Measurements from ENCODE around the gene CCDC85C. TPM values are rescaled to one million over a fixed set of nuclear protein-coding genes. Genes with fewer than 3 reads are reported as not detected.
A peak's percentile ranks its signal among the peaks of the same experiment; 100 is the strongest.

Gene CCDC85C
- total and polyA plus RNA-seq, 4 donors, result 4.0 to 23.9 (median 9.6) TPM

DNA sequence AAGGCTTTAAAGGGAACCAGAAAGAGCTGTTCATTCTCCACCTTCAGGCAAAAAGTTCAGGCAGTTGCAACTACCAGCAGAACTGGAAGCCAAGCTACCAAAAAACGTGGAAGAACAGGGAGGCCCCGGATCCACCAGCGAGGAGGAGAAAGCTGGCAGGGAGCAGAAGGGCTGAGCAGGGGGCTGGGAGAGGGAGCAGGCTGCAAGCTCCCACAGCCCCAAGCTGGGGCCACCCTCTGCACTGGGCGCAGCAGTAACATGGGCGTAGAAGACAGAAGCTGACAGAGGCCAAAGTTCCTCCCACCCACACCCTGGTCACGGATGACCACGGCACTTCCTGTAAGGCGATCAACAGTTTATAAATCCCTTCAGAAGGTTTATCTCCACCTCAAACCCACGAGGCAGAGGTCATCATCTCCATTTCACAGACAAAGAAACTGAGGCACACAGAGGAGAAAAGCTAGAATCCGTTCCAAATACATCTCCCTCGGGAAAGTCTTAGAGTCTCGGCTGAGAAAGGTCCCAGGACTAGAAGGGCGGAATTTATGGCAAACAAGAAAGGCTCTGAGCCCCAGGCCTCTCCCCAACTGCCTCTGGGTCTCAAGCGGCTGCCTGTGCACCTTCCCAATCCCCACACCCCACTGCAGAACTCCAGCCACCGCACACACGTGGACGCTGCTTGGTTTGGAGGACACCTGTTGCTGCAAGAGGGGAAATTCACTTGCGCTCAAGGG, 1.8 kb downstream of the CCDC85C start (continued):
- TF ChIP-seq ATF3 (IDR thresholded peaks at IDR 0.05) (no peak), NR2F2 (IDR thresholded peaks at IDR 0.05) (peak; percentile 85), YY1 (IDR thresholded peaks at IDR 0.05) (peak; percentile 73), FOXA1 (IDR thresholded peaks at IDR 0.05) (peak; percentile 50)
- TF ChIP-seq, protein P1, sequence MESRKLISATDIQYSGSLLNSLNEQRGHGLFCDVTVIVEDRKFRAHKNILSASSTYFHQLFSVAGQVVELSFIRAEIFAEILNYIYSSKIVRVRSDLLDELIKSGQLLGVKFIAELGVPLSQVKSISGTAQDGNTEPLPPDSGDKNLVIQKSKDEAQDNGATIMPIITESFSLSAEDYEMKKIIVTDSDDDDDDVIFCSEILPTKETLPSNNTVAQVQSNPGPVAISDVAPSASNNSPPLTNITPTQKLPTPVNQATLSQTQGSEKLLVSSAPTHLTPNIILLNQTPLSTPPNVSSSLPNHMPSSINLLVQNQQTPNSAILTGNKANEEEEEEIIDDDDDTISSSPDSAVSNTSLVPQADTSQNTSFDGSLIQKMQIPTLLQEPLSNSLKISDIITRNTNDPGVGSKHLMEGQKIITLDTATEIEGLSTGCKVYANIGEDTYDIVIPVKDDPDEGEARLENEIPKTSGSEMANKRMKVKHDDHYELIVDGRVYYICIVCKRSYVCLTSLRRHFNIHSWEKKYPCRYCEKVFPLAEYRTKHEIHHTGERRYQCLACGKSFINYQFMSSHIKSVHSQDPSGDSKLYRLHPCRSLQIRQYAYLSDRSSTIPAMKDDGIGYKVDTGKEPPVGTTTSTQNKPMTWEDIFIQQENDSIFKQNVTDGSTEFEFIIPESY (IDR thresholded peaks at IDR 0.05), result no peak

DNA sequence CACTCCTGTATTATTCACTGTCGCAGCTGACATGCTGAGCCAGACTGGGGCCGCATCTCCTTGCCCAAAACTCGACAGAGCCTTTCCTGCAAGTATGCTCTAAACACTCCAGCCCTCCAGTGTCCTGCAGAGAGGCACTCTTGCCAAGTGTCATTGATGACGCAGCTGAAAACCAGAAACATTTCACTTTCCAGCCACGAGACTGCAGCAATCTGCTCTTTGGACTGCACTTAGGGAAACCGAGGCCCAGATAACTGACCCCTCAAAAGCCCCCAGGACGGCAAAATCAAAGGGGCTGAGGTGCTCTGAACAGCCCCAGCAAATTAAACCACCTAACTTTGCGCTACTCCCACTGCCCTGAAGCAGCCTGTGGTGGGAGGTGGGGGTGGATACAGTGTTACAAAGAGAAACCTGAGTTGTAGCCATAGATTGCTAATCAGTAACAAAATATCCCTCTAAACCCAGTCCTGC, 2.6 kb downstream of the CCDC85C start:
- Histone ChIP-seq H3K36me3 (ENCODE audit: control insufficient read depth in 4 of 4, insufficient read depth in 3 of 4, low read depth in 1 of 4, low read length in 3 of 4) (no peaks in the 10 kb centered on the region), H3K9ac (ENCODE audit: low read depth in 1 of 2, low read length in 2 of 2) (peak overlapping the region; percentile 45 to 97), H3K27ac (ENCODE audit: low read depth in 1 of 2, low read length in 2 of 2) (peak overlapping the region; percentile 97 to 98), H3K9me3 (ENCODE audit: control insufficient read depth in 4 of 4, low read length in 3 of 4) (no peaks in the 10 kb centered on the region), H3K4me1 (ENCODE audit: control insufficient read depth in 4 of 4, insufficient read depth in 4 of 4, low read length in 3 of 4) (peaks cover 33 to 70% (median 47%) of the 10 kb centered on the region in 4 donors), H3K27me3 (ENCODE audit: control insufficient read depth in 4 of 4, insufficient read depth in 4 of 4, low read length in 3 of 4) (no peaks in the 10 kb centered on the region), H3K4me3 (ENCODE audit: low read depth in 1 of 3, low read length in 3 of 3) (peak overlapping the region; percentile 1 to 87 (median 74))
- peak; percentile 42 for DNase-seq (ENCODE audit: low spot score)
- TF ChIP-seq MAX (IDR thresholded peaks at IDR 0.05) (peak; percentile 52), RAD21 (IDR thresholded peaks at IDR 0.05) (peak; percentile 50 to 57), NR2F2 (IDR thresholded peaks at IDR 0.05) (no peak), TAF1 (conservative IDR thresholded peaks at IDR 0.05) (no peak), HNF4A (conservative IDR thresholded peaks at IDR 0.05) (peak; percentile 83 to 90), RXRA (IDR thresholded peaks at IDR 0.05) (peak; percentile 56 to 88), ATF3 (IDR thresholded peaks at IDR 0.05) (no peak), FOXA1 (IDR thresholded peaks at IDR 0.05) (no peak), SP1 (IDR thresholded peaks at IDR 0.05) (peak; percentile 45), FOXA2 (IDR thresholded peaks at IDR 0.05) (peak; percentile 7), YY1 (IDR thresholded peaks at IDR 0.05) (peak; percentile 42), REST (IDR thresholded peaks at IDR 0.05) (peak; percentile 62), HNF4G (IDR thresholded peaks at IDR 0.05) (peak; percentile 41), JUND (IDR thresholded peaks at IDR 0.05) (peak in 1 of 2 donors; percentile 61)
- TF ChIP-seq, protein P1 (IDR thresholded peaks at IDR 0.05), result no peak
- TF ChIP-seq, protein P2, sequence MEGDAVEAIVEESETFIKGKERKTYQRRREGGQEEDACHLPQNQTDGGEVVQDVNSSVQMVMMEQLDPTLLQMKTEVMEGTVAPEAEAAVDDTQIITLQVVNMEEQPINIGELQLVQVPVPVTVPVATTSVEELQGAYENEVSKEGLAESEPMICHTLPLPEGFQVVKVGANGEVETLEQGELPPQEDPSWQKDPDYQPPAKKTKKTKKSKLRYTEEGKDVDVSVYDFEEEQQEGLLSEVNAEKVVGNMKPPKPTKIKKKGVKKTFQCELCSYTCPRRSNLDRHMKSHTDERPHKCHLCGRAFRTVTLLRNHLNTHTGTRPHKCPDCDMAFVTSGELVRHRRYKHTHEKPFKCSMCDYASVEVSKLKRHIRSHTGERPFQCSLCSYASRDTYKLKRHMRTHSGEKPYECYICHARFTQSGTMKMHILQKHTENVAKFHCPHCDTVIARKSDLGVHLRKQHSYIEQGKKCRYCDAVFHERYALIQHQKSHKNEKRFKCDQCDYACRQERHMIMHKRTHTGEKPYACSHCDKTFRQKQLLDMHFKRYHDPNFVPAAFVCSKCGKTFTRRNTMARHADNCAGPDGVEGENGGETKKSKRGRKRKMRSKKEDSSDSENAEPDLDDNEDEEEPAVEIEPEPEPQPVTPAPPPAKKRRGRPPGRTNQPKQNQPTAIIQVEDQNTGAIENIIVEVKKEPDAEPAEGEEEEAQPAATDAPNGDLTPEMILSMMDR (IDR thresholded peaks at IDR 0.05; ENCODE audit: low read depth, low read length, missing input control), result no peak
- 20% methylated on average over 8 of the region's 8 CpGs for WGBS

Data from liver (tissue), 9 donors.